ENCODE measurements around the gene THPO.

THPO gene

DNA sequence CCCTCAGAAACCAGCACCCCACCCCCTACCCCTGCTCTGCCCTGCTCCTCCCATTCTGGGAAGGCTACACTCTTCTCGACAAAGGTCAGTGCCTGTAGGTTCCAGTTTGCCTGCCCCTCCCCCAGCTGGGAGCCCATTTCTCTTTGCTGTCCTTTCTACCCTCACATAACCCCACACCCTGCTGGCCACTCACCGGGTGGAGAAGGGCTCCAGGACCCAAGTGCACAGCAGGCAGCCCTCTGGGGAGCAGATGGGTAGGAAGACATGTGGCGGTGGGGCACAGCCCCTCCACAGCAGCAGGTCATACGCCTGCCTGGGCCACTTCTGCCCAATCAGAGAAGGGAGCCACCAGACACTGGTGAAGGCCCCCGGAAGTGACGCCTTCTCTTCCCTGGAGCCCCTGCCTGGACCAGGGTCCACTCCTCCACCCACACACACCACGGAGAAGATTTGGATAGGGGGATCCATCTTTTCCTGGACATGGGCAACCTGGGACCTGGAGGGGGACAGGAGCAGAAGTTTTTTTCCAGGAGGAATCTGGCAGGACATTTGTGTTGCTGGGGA is at the start of gene THPO:
THPO (minus strand) TSS at position 326 of the 564 bp plus-strand sequence. CDS start 1,948 bp downstream, outside the sequence.
- peak; percentile 66 for DNase-seq

DNA sequence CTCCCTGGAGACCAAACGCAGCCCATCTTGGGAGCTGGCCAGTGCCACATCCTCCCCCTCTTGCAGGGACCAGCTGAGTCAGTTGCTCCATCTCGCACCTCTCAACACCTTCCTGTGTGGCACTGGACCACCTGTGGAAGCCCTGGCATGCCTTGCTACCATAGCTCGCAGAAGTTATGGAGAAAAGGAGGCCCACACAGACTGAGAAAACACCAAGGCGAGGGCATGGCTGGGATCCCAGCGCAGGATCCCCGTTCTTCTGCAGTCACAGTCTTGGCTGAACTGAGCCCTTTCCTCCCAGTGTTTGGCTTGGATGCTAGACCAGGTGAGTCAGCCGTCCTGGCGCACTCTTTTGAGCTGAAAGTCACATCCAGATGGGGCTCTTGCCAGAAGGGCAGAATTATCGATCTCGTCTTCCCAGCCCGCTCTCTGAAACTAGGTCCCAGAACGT is 48.7 kb upstream of the THPO start:
- no peak for DNase-seq

DNA sequence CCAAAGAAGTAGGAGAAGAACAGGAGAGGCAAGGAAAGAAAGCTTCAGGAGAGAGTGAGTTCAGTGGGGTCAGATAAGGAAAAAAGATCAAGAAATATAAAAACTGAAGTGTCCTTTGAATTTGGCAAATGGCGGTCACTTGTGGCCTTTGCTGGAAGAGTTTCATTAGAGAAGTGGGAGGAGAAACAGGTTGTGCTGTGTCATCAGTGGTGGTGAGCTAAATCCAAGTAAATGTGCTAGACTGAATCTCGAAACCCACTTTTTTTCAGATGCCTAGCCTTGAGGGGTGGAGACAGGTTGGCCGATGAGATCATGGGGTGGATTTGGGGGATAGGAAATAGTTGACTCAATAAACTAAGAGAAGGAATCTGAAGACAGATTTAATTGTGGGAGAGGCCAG is 45.6 kb upstream of the THPO start:
- DNase-seq, result no peak

GRCh38 chr3:184419171-184419570 is 41.2 kb upstream of the THPO start:
- DNase-seq, result no peak

- DNase-seq, result peak; percentile 52
Measured at GRCh38 chr3:184417619-184418327, 39.8 kb upstream of the THPO start.

DNA sequence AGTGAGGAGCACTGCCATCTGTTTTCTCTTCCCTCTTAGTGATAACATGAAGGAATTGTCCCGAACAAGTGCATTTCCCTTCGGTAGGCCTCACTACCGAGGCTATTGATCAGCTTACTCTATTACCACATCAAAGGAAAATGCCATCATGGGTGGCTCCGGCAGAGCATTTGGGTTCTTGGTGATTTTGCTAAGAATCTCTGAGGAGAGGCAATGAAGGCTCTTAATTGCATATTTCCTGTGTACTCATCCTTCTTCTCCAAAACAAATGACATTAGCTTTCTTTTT is 37.1 kb upstream of the THPO start:
- no peak for DNase-seq

GRCh38 chr3:184414418-184415202 is 36.6 kb upstream of the THPO start:
- DNase-seq, result no peak

GRCh38 chr3:184409946-184410500 is 32.0 kb upstream of the THPO start:
- no peak for DNase-seq

DNA sequence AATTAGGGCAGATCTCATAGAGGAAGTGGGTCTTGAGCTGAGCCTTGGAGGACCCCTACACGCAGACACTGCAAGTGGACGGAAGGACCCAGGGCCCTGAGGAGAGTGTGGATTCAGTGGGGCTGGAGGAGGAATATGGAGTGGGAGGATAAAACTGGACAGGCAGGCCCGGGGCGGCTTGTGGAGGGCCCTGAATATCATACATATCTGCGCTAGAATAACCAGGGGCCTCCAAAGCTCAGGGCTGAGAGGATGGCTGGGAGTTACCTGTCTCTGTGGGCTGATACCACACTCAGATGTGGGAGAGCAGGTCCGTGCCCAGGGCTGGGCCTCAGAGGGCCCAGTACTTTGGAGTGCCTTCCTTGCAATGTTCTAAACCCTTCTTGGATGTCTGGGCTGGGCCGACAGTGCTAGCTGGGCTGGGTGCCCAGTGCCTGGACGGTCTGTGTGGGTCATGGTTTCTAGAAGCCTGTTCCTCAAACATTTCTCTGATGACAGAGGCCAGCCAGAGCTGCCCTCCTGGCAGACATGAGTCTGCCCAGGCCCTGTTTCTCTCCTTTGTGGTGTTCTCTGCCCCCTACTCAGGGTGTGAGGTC is 31.4 kb upstream of the THPO start:
- DNase-seq, result no peak

DNA sequence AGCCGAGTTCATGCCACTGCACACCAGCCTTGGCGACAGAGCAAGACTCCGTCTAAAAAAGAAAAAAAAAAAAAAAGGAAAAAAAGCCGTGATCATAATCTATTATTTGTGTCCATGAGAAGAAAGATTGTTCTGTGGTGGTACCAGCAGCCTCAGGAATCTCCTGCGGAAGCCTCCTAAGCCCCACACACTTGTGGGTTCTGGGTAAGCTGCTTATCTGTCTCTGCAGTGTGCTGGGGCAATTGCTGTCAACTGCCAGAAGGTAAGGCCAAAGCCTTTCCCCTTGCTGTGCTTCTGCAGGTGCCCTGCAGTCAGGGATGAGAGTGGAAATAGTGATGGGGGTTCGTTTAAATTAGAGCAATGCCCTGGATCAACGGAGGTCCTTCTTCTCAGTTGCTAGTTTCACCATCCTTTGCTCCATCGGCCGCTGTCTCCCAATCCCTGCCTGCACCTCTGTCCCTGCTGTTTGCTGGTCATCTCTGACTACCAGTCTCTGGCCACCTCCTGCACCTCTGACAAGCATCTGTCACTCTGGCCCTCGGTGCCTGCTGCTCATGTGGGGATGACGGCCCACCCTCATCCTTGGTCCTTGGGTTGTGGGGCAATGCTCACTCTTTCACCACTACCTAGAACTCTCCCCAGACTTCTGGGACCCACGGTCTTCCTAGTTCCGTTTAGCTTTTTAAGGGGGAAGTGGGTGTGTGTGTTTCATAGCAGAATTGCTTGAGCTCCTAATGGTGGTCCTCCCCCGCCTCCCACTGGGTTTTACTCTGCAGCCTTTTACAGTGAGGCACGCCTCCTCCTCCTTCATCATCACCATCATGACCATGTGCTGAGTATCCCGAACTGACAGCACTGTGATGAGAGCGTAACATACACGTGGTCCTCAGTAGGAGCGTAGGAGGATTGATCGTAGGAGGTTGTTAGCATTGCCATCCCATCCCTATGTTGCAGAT is 27.3 kb upstream of the THPO start:
- DNase-seq, result peak; percentile 42

- no peak for DNase-seq
Measured at GRCh38 chr3:184399410-184399809, 21.4 kb upstream of the THPO start.

GRCh38 chr3:184395320-184395660 is 17.3 kb upstream of the THPO start:
- no peak for DNase-seq

DNA sequence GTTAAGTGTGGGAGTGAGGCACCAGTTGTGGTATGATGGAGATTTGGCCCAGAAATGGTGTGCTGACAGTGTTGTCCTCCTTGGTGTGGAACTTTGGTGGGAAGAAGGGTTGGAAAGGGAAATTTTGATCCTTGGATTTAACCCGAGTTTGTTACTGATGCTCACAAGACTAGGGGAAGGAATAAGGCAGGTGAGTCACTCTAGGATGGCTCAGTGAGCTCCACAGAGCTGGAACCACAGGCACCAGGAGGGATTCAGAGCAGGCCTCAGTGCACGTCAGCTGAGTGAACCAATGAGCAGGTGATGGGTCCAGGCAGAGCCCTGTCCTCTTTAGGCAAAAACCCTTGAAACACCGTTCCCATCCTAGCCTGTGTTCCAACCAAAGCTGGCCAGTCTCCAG is 13.3 kb upstream of the THPO start:
- DNase-seq, result no peak

DNA sequence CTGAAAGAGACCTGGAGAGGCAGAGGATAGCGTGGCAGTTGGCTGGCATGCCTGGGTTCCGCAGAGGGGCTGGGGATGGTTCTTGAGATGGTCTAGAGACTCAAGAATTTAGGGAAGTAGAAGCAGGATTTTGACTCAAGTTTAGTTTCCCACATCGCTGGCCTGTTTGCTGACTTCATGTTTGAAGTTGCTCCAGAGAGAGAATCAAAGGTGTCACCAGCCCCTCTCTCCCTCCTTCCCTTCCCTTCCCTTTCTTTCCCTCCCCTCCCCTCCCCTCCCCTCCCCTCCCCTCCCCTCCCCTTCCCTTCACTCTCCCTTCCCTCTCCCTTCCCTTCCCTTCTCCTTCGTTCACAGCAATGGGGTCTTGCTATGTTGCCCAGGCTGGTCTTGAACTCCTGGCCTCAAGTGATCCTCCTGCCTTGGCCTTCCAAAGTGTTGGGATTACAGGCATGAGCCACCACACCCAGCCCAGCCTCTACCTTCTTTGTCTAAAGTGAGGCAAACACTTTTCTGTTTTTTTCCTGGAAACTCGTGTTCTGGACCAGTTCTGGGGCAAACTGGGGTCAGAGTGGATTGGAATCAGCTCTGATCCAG is 12.0 kb upstream of the THPO start:
- no peak for DNase-seq

- DNase-seq, result no peak
Measured at GRCh38 chr3:184389384-184389783, 11.4 kb upstream of the THPO start.

DNA sequence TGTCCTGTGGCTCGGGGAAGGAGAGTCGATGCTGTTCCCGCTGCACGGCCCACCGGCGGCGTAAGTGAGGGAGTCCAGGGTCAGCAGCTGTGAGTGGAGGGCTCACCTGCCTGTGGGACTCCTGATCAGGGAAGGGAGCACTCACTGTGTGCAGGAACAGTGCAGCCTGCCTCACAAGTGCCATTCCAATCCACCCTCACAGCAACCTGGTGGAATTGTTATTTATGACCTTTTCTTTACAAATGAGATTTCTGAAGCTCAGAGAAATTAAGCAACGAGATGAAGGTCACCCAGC is 10.9 kb upstream of the THPO start:
- DNase-seq, result no peak

DNA sequence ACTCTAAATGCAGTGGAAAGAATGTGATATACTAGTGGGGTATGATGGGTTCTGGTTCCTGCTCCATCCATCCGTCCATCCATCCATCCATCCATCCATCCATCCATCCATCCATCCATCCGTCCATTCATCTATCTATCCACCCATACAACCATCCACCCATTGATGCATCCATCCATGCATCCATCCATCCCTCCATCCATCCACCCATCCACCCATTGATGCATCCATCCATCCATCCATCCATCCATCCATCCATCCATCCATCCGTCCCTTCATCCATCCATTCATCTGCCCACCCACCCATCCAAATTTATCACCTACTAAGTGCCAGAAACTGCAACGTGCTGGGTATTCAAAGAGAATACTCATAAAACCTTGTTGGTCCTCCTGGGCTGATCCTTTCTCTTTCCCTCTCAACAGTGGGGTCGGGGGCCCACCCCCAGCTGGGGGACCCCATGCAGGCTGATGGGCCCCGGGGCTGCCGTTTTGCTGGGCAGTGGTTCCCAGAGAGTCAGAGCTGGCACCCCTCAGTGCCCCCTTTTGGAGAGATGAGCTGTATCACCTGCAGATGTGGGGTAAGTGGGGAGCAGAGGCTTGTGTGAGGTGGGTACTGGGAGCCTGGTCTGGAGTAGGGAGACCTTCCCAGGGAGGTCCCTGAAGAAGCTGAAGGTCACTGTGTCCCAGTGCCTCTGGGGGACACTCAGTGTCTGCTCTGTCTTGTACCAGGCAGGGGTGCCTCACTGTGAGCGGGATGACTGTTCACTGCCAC is 10.3 kb upstream of the THPO start:
- DNase-seq, result no peak

- DNase-seq, result no peak
Measured at GRCh38 chr3:184387174-184387714, 9.2 kb upstream of the THPO start.

GRCh38 chr3:184386047-184386806 is 8.2 kb upstream of the THPO start:
- no peak for DNase-seq

GRCh38 chr3:184384856-184385422 is 6.9 kb upstream of the THPO start:
- no peak for DNase-seq
